Skeletal muscle tissue (tissue), 4 donors: ENCODE data around the gene METTL21C. TPM values are rescaled to one million over a fixed set of nuclear protein-coding genes. Genes with fewer than 3 reads are reported as not detected.

Experiments used
- H3K27ac ChIP-seq: one replicate; pipeline ENCODE4 v1.7.0; 2013; ENCODE audit warnings: mild to moderate bottlenecking, low read depth, low read length, inconsistent platforms
- H3K27me3 ChIP-seq, 3 donors: one replicate each; pipeline ENCODE4 v1.7.0; 2013; ENCODE audit warnings: low read length in 3 of 3; ENCODE audit not compliant: control insufficient read depth in 3 of 3, insufficient read depth in 3 of 3
- H3K36me3 ChIP-seq, 3 donors: one replicate each; pipeline ENCODE4 v1.7.0; 2013; ENCODE audit warnings: low read length in 3 of 3; ENCODE audit not compliant: control insufficient read depth in 3 of 3, insufficient read depth in 3 of 3
- H3K4me1 ChIP-seq, 3 donors: one replicate each; pipeline ENCODE4 v1.7.0; 2013; ENCODE audit warnings: low read length in 3 of 3, mild to moderate bottlenecking in 3 of 3; ENCODE audit not compliant: control insufficient read depth in 3 of 3, insufficient read depth in 3 of 3
- H3K4me3 ChIP-seq, 3 donors: one replicate each; pipeline ENCODE4 v1.7.0; 2013; ENCODE audit warnings: low read length in 3 of 3
- H3K9ac ChIP-seq, 3 donors: one replicate each; pipeline ENCODE4 v1.7.0; 2013; ENCODE audit warnings: low read length in 3 of 3, mild to moderate bottlenecking in 3 of 3, moderate library complexity in 2 of 3, low read depth in 1 of 3
- H3K9me3 ChIP-seq, 3 donors: one replicate each; pipeline ENCODE4 v1.7.0; 2013; ENCODE audit warnings: low read length in 3 of 3; ENCODE audit not compliant: control insufficient read depth in 3 of 3
- total RNA-seq: library from RNA; depleted of rRNA; stranded (reverse); fragments of >200 nt; gene quantifications from one replicate; pipeline ENCODE4 v1.2.3, GENCODE V29; 2014
- donor health status: Osteomylitis.

The METTL21C gene
- total RNA-seq, 1 donor from 2014 or later, result 29.7 TPM

- Histone ChIP-seq H3K4me1 (no peaks in the 10 kb centered on the region), H3K27ac (no peak overlapping the region), H3K4me3 (no peak overlapping the region), H3K27me3 (no peaks in the 10 kb centered on the region), H3K9ac (no peak overlapping the region), H3K9me3 (no peaks in the 10 kb centered on the region), H3K36me3 (peaks cover 13 to 53% (median 32%) of the 10 kb centered on the region in 3 donors)
Measured at GRCh38 chr13:102651392-102651791, 43.5 kb downstream of the METTL21C start.

GRCh38 chr13:102650444-102650843, 44.4 kb downstream of the METTL21C start:
- Histone ChIP-seq H3K9me3 (no peaks in the 10 kb centered on the region), H3K27me3 (no peaks in the 10 kb centered on the region), H3K9ac (no peak overlapping the region), H3K4me3 (no peak overlapping the region), H3K27ac (no peak overlapping the region), H3K36me3 (peaks cover 13 to 57% (median 41%) of the 10 kb centered on the region in 3 donors), H3K4me1 (no peaks in the 10 kb centered on the region)

- H3K27me3 ChIP-seq, result no peaks in the 10 kb centered on the region
- H3K4me3 ChIP-seq, result no peak overlapping the region
- no peak overlapping the region for H3K27ac ChIP-seq
- H3K9ac ChIP-seq, result no peak overlapping the region
- H3K36me3 ChIP-seq, result peaks cover 11 to 57% (median 38%) of the 10 kb centered on the region in 3 donors
- no peaks in the 10 kb centered on the region for H3K9me3 ChIP-seq
- no peaks in the 10 kb centered on the region for H3K4me1 ChIP-seq
Measured at GRCh38 chr13:102648046-102648445, 46.8 kb downstream of the METTL21C start.

GRCh38 chr13:102645701-102646100, 49.1 kb downstream of the METTL21C start:
- Histone ChIP-seq H3K4me3 (no peak overlapping the region), H3K36me3 (peaks cover 15 to 56% (median 45%) of the 10 kb centered on the region in 3 donors), H3K9ac (no peak overlapping the region), H3K9me3 (no peaks in the 10 kb centered on the region), H3K27me3 (no peaks in the 10 kb centered on the region), H3K27ac (no peak overlapping the region), H3K4me1 (peaks cover 5 to 8% (median 7%) of the 10 kb centered on the region in 3 donors)

GRCh38 chr13:102643656-102644055, 51.2 kb downstream of the METTL21C start:
- Histone ChIP-seq H3K36me3 (peaks cover 15 to 59% (median 50%) of the 10 kb centered on the region in 3 donors), H3K9ac (no peak overlapping the region), H3K9me3 (no peaks in the 10 kb centered on the region), H3K27me3 (no peaks in the 10 kb centered on the region), H3K4me3 (no peak overlapping the region), H3K4me1 (peaks cover 5 to 8% (median 7%) of the 10 kb centered on the region in 3 donors), H3K27ac (no peak overlapping the region)

- peaks cover 16 to 61% (median 50%) of the 10 kb centered on the region in 3 donors for H3K36me3 ChIP-seq
- no peaks in the 10 kb centered on the region for H3K27me3 ChIP-seq
- no peak overlapping the region for H3K27ac ChIP-seq
- H3K9me3 ChIP-seq, result no peaks in the 10 kb centered on the region
- H3K9ac ChIP-seq, result no peak overlapping the region
- peaks cover 5 to 8% (median 7%) of the 10 kb centered on the region in 3 donors for H3K4me1 ChIP-seq
- H3K4me3 ChIP-seq, result no peak overlapping the region
Measured at GRCh38 chr13:102642475-102642874, 52.4 kb downstream of the METTL21C start.

GRCh38 chr13:102642029-102642428, 52.8 kb downstream of the METTL21C start:
- Histone ChIP-seq H3K27me3 (no peaks in the 10 kb centered on the region), H3K4me1 (peaks cover 5 to 8% (median 7%) of the 10 kb centered on the region in 3 donors), H3K9me3 (no peaks in the 10 kb centered on the region), H3K27ac (no peak overlapping the region), H3K36me3 (peaks cover 18 to 61% (median 46%) of the 10 kb centered on the region in 3 donors), H3K4me3 (no peak overlapping the region), H3K9ac (no peak overlapping the region)

- Histone ChIP-seq H3K36me3 (peaks cover 33 to 71% (median 61%) of the 10 kb centered on the region in 3 donors), H3K9me3 (no peaks in the 10 kb centered on the region), H3K4me3 (no peak overlapping the region), H3K4me1 (peaks cover 5 to 8% (median 7%) of the 10 kb centered on the region in 3 donors), H3K27ac (no peak overlapping the region), H3K27me3 (no peaks in the 10 kb centered on the region), H3K9ac (no peak overlapping the region)
Measured at GRCh38 chr13:102638741-102639140, 56.1 kb downstream of the METTL21C start.

Other genes with a start within 250 kb of the METTL21C start
- gene TPP2, start 98.1 kb downstream of the METTL21C start, total RNA-seq, result 45.4 TPM
- gene TEX30, start 78.7 kb upstream of the METTL21C start, total RNA-seq, result 4.7 TPM
- 16.7 TPM for gene POGLUT2, start 103.9 kb upstream of the METTL21C start, total RNA-seq
- 28.2 TPM for gene BIVM, start 104.1 kb upstream of the METTL21C start, total RNA-seq
- 38.1 TPM for gene ERCC5, start 151.0 kb upstream of the METTL21C start, total RNA-seq